HEK293 (cell line): Measurements from ENCODE around the gene PLEKHF1.
A peak's percentile ranks its signal among the peaks of the same experiment; 100 is the strongest.

Experiments
- CTCF ChIA-PET: fragments of 350-600 bp; formaldehyde crosslinking; extraction: SDS; loops from one replicate; lab custom pipeline; 2021; ENCODE audit warnings: antibody characterized with exemption; lab: Yijun Ruan, JAX
- POLR2A ChIA-PET: fragments of 300-600 bp; formaldehyde crosslinking; extraction: SDS; loops from one replicate; lab custom pipeline; 2020; ENCODE audit warnings: antibody characterized with exemption, inconsistent platforms; lab: Yijun Ruan, JAX
- H3K27ac ChIP-seq: fragments of 200-500 bp; sonication (Bioruptor generic); 2 replicates; pipeline ENCODE4 v1.5.1; 2014; ENCODE audit warnings: low read depth, low read length, control low read depth, inconsistent platforms; ENCODE audit errors: extremely low read depth
- H3K36me3 ChIP-seq, 2 experiments: fragments of 200-500 bp in 1 of 2; sonication (Bioruptor generic) in 1 of 2; 1 replicate in 1 of 2; 2 replicates in 1 of 2; pipeline ENCODE4 v1.5.1; 2014 to 2017; ENCODE audit warnings: inconsistent platforms in 2 of 2, low read length in 2 of 2; ENCODE audit not compliant: control insufficient read depth in 2 of 2, insufficient read depth in 1 of 2
- H3K4me1 ChIP-seq: fragments of 200-500 bp; sonication (Bioruptor generic); 2 replicates; pipeline ENCODE4 v1.5.1; 2014; ENCODE audit warnings: mild to moderate bottlenecking, low read length, inconsistent platforms; ENCODE audit not compliant: control insufficient read depth, insufficient read depth
- H3K4me3 ChIP-seq: 2 replicates; pipeline ENCODE4 v1.5.1; 2011; ENCODE audit warnings: low read depth, mild to moderate bottlenecking, control low read depth, low read length, moderate library complexity
- H3K9me3 ChIP-seq: fragments of 200-500 bp; sonication (Bioruptor generic); 2 replicates; pipeline ENCODE4 v1.5.1; 2014; ENCODE audit warnings: low read depth, low read length, inconsistent platforms; ENCODE audit not compliant: control insufficient read depth, insufficient read depth
- KLF9 ChIP-seq: fragments of 450-650 bp; formaldehyde crosslinking; IDR thresholded peaks from 2 replicates; pipeline ENCODE4 v1.5.1; 2016; ENCODE audit warnings: missing biosample characterization, missing genetic modification characterization, low read depth
- PRDM10 ChIP-seq: fragments of 450-650 bp; formaldehyde crosslinking; IDR thresholded peaks from 2 replicates; pipeline ENCODE4 v1.5.1; 2016; ENCODE audit warnings: missing biosample characterization, missing genetic modification characterization
- SETDB1 ChIP-seq: IDR thresholded peaks from one replicate; pipeline ENCODE4 v1.6.1; 2017; ENCODE audit warnings: mild to moderate bottlenecking, low read length, moderate library complexity, mixed read lengths; ENCODE audit not compliant: insufficient read length
- ZBTB10 ChIP-seq: fragments of 450-650 bp; formaldehyde crosslinking; IDR thresholded peaks from 2 replicates; pipeline ENCODE4 v1.5.1; 2016; ENCODE audit warnings: missing biosample characterization, missing genetic modification characterization
- ZFHX2 ChIP-seq: fragments of 450-650 bp; formaldehyde crosslinking; conservative IDR thresholded peaks from 2 replicates; pipeline ENCODE4 v1.5.1; 2016; ENCODE audit warnings: missing biosample characterization, missing genetic modification characterization
- ZNF10 ChIP-seq: fragments of 450-650 bp; formaldehyde crosslinking; IDR thresholded peaks from 2 replicates; pipeline ENCODE4 v1.5.1; 2017; ENCODE audit warnings: missing biosample characterization, missing genetic modification characterization
- ZNF169 ChIP-seq: fragments of 450-650 bp; formaldehyde crosslinking; IDR thresholded peaks from 2 replicates; pipeline ENCODE4 v1.5.1; 2016; ENCODE audit warnings: missing biosample characterization, missing genetic modification characterization
- ZNF302 ChIP-seq: fragments of 450-650 bp; formaldehyde crosslinking; IDR thresholded peaks from 2 replicates; pipeline ENCODE4 v1.5.1; 2016; ENCODE audit warnings: missing biosample characterization, missing genetic modification characterization, low read depth
- ZNF324 ChIP-seq: fragments of 450-650 bp; formaldehyde crosslinking; IDR thresholded peaks from 2 replicates; pipeline ENCODE4 v1.5.1; 2016; ENCODE audit warnings: missing biosample characterization, missing genetic modification characterization
- ZNF549 ChIP-seq: fragments of 450-650 bp; IDR thresholded peaks from 2 replicates; pipeline ENCODE4 v1.5.1; 2018; ENCODE audit warnings: missing biosample characterization, missing genetic modification characterization, mild to moderate bottlenecking, inconsistent platforms, moderate library complexity
- ZNF623 ChIP-seq: fragments of 450-650 bp; formaldehyde crosslinking; IDR thresholded peaks from 2 replicates; pipeline ENCODE4 v1.5.1; 2016; ENCODE audit warnings: missing biosample characterization, missing genetic modification characterization
- ZNF626 ChIP-seq: fragments of 450-650 bp; sonication (Bioruptor Pico); formaldehyde crosslinking; IDR thresholded peaks from 2 replicates; pipeline ENCODE4 v1.5.1; 2018; ENCODE audit warnings: missing biosample characterization, missing genetic modification characterization, inconsistent platforms
- ZNF654 ChIP-seq: fragments of 450-650 bp; formaldehyde crosslinking; IDR thresholded peaks from 2 replicates; pipeline ENCODE4 v1.5.1; 2016; ENCODE audit warnings: low read depth, missing biosample characterization, missing genetic modification characterization
- ZNF658 ChIP-seq: fragments of 450-650 bp; formaldehyde crosslinking; IDR thresholded peaks from 2 replicates; pipeline ENCODE4; 2016; ENCODE audit warnings: missing biosample characterization, missing genetic modification characterization
- ZNF777 ChIP-seq: fragments of 450-650 bp; formaldehyde crosslinking; IDR thresholded peaks from 2 replicates; pipeline ENCODE4 v1.5.1; 2017; ENCODE audit warnings: missing biosample characterization, missing genetic modification characterization, borderline replicate concordance
- ZNF785 ChIP-seq: fragments of 450-650 bp; formaldehyde crosslinking; IDR thresholded peaks from 2 replicates; pipeline ENCODE4 v1.5.1; 2016; ENCODE audit warnings: missing biosample characterization, missing genetic modification characterization

The PLEKHF1 gene

DNA sequence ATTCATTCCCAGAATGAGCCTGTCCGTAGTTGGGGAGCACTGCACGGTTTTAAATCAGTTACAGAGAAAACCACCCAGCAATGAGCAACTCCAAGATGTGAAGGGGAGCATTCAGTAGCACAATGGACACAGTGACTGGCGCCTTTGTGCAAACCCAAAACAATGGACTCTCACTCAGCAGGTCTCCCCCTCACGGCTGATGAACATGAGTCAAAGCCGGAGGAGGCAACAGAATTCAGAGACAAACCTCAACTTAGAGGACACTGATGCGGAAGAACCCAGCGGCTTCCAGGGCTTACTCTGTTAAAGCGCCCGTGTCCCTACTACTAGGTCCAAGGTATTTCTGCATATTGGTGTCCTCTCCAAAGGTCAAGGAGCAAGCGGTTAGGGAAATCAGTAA is 17.7 kb downstream of the PLEKHF1 start:
- TF ChIP-seq ZNF658 (tag by site-specific recombination): 0 out of 2 replicates have a peak, but pooled peaks have one; percentile 8
- no peak for TF ChIP-seq ZBTB10 (tag by site-specific recombination)
- H3K4me3 ChIP-seq: no peak overlapping the region
- no peak overlapping the region for H3K27ac ChIP-seq
- no peaks in the 10 kb centered on the region for H3K36me3 ChIP-seq
- POLR2A ChIA-PET: interaction anchor here (1.0 kb wide), 1 partner anchor 11 kb away, joined by 3 read pairs; no protein-coding TSS in a partner anchor
- H3K4me1 ChIP-seq: no peaks in the 10 kb centered on the region
- CTCF ChIA-PET: interaction anchor here (0.8 to 2.5 kb wide), 5 partner anchors 11 to 73 kb away, joined by 3 to 15 read pairs (median 10); no protein-coding TSS in a partner anchor
- H3K9me3 ChIP-seq: no peaks in the 10 kb centered on the region

GRCh38 chr19:29685326-29685725 is 20.1 kb downstream of the PLEKHF1 start:
- no peaks in the 10 kb centered on the region for H3K4me1 ChIP-seq
- CTCF ChIA-PET: interaction anchor here (0.6 to 2.9 kb wide), 4 partner anchors 9 to 185 kb away, joined by 3 to 22 read pairs (median 8); no protein-coding TSS in a partner anchor

GRCh38 chr19:29686285-29686805 is 21.1 kb downstream of the PLEKHF1 start:
- peak; percentile 94 for TF ChIP-seq ZNF623 (tag by site-specific recombination)
- TF ChIP-seq ZNF777 (tag by site-specific recombination): no peak
- TF ChIP-seq ZNF302 (tag by site-specific recombination): no peak
- TF ChIP-seq ZNF549 (tag by site-specific recombination): no peak
- no peak for TF ChIP-seq ZNF324 (tag by site-specific recombination)
- no peak for TF ChIP-seq ZNF654 (tag by site-specific recombination)
- Histone ChIP-seq H3K27ac (no peak overlapping the region), H3K9me3 (no peaks in the 10 kb centered on the region), H3K4me3 (no peak overlapping the region), H3K4me1 (no peaks in the 10 kb centered on the region), H3K36me3 (no peaks in the 10 kb centered on the region)
- ChIA-PET POLR2A (interaction anchor here (0.7 to 1.7 kb wide), 3 partner anchors 18 to 212 kb away, joined by 3 to 9 read pairs (median 4); partner anchors contain the start of gene POP4), CTCF (interaction anchor here (0.6 to 2.9 kb wide), 6 partner anchors 8 to 76 kb away, joined by 3 to 22 read pairs (median 4); no protein-coding TSS in a partner anchor)

More at GRCh38 chr19:29685326-29685725, 20.1 kb downstream of the PLEKHF1 start:
- H3K27ac ChIP-seq: no peak overlapping the region
- H3K9me3 ChIP-seq: no peaks in the 10 kb centered on the region
- POLR2A ChIA-PET: interaction anchor here (1.7 kb wide), 1 partner anchor 79 kb away, joined by 9 read pairs; the partner anchor contains the start of gene POP4
- no peak for TF ChIP-seq KLF9 (tag by site-specific recombination)
- TF ChIP-seq SETDB1: no peak
- TF ChIP-seq PRDM10 (tag by site-specific recombination): no peak
- TF ChIP-seq ZNF10 (tag by site-specific recombination): no peak
- TF ChIP-seq ZNF785 (tag by site-specific recombination): no peak
- TF ChIP-seq ZFHX2 (tag by site-specific recombination): peak; percentile 54; the same call in 1 of the 2 replicates
- TF ChIP-seq ZNF169 (tag by site-specific recombination): no peak
- no peak for TF ChIP-seq ZNF626 (tag by site-specific recombination)
- no peak overlapping the region for H3K4me3 ChIP-seq
- no peaks in the 10 kb centered on the region for H3K36me3 ChIP-seq
